Activated T-cell treated with anti-CD3 and anti-CD28 coated beads for 48 hours (primary cell): ENCODE measurements around the gene NOX1.

Experiments
- DNase-seq: peaks from one replicate; pipeline ENCODE4 v3.0.0-alpha.2; 2020; ENCODE audit warnings: low read depth

NOX1 gene

GRCh38 chrX:100874325-100874724 is at the start of gene NOX1:
TSS of gene NOX1 (minus strand) at chrX:100874359. CDS start at chrX:100874139, 220 bp downstream.
- DNase-seq, result no peak

- DNase-seq, result no peak
Observed at GRCh38 chrX:100915562-100915961, 41.4 kb upstream of the NOX1 start.

GRCh38 chrX:100913111-100913510 is 39.0 kb upstream of the NOX1 start:
- no peak for DNase-seq

- DNase-seq, result no peak
Observed at GRCh38 chrX:100911731-100912130, 37.6 kb upstream of the NOX1 start.

GRCh38 chrX:100905620-100906019 is 31.5 kb upstream of the NOX1 start:
- no peak for DNase-seq

- DNase-seq, result no peak
Observed at GRCh38 chrX:100904433-100904832, 30.3 kb upstream of the NOX1 start.

GRCh38 chrX:100895365-100896075 is 21.4 kb upstream of the NOX1 start:
- peak; percentile 0 for DNase-seq

GRCh38 chrX:100883654-100884053 is 9.5 kb upstream of the NOX1 start:
- DNase-seq, result no peak

GRCh38 chrX:100880368-100880767 is 6.2 kb upstream of the NOX1 start:
- DNase-seq, result no peak

GRCh38 chrX:100871594-100872560 is 2.3 kb downstream of the NOX1 start:
- no peak for DNase-seq

- no peak for DNase-seq
Observed at GRCh38 chrX:100870527-100870926, 3.6 kb downstream of the NOX1 start.

- no peak for DNase-seq
Observed at GRCh38 chrX:100868273-100868672, 5.9 kb downstream of the NOX1 start.

GRCh38 chrX:100864657-100865391 is 9.3 kb downstream of the NOX1 start:
- no peak for DNase-seq

GRCh38 chrX:100863326-100863864 is 10.8 kb downstream of the NOX1 start:
- DNase-seq, result no peak

GRCh38 chrX:100852810-100853209 is 21.3 kb downstream of the NOX1 start:
- DNase-seq, result no peak

- no peak for DNase-seq
Observed at GRCh38 chrX:100850317-100850716, 23.8 kb downstream of the NOX1 start.

GRCh38 chrX:100831219-100831946 is 42.8 kb downstream of the NOX1 start:
- DNase-seq, result no peak

- DNase-seq, result no peak
Observed at GRCh38 chrX:100830547-100830946, 43.6 kb downstream of the NOX1 start.

- DNase-seq, result no peak
Observed at GRCh38 chrX:100830143-100830542, 44.0 kb downstream of the NOX1 start.

GRCh38 chrX:100829730-100830129 is 44.4 kb downstream of the NOX1 start:
- DNase-seq, result no peak
